Chondrocyte (in vitro differentiated cells): ENCODE data around the gene TRIM15. TPM values are rescaled to one million over a fixed set of nuclear protein-coding genes. Genes with fewer than 3 reads are reported as not detected.

Source experiments
- DNase-seq: peaks from one replicate; pipeline ENCODE4 v3.0.0; 2021; ENCODE audit warnings: mixed read lengths, low spot score
- H3K27ac Mint-ChIP-seq: one replicate; pipeline ENCODE4 v1.8.0; 2021; ENCODE audit warnings: mild to moderate bottlenecking, moderate library complexity, mixed read lengths; ENCODE audit not compliant: unreplicated experiment
- H3K27me3 Mint-ChIP-seq: 2 replicates; pipeline ENCODE4 v1.8.0; 2021; ENCODE audit warnings: low read depth, mixed read lengths
- H3K36me3 Mint-ChIP-seq: 2 replicates; pipeline ENCODE4 v1.8.0; 2021; ENCODE audit warnings: low read depth, mixed read lengths
- H3K4me1 Mint-ChIP-seq: 2 replicates; pipeline ENCODE4 v1.8.0; 2021; ENCODE audit warnings: low read depth, mild to moderate bottlenecking, mixed read lengths
- H3K4me3 Mint-ChIP-seq: one replicate; pipeline ENCODE4 v1.8.0; 2021; ENCODE audit warnings: mild to moderate bottlenecking, moderate library complexity, mixed read lengths; ENCODE audit not compliant: unreplicated experiment
- H3K9me3 Mint-ChIP-seq: 2 replicates; pipeline ENCODE4 v1.8.0; 2021; ENCODE audit warnings: low read depth, mixed read lengths
- total RNA-seq: library from RNA; stranded (reverse); gene quantifications from 3 replicates; pipeline ENCODE4 v1.2.1, GENCODE V29; 2021
- TF ChIP-seq, protein P1 (sequence below): fragments of 200-600 bp; sonication (generic); IDR thresholded peaks from 2 replicates; pipeline ENCODE4 v1.5.0; 2021; ENCODE audit warnings: antibody characterized with exemption, mild to moderate bottlenecking, moderate library complexity

TRIM15 gene
- total RNA-seq, 1 donor from 2014 or later: not detected

DNA sequence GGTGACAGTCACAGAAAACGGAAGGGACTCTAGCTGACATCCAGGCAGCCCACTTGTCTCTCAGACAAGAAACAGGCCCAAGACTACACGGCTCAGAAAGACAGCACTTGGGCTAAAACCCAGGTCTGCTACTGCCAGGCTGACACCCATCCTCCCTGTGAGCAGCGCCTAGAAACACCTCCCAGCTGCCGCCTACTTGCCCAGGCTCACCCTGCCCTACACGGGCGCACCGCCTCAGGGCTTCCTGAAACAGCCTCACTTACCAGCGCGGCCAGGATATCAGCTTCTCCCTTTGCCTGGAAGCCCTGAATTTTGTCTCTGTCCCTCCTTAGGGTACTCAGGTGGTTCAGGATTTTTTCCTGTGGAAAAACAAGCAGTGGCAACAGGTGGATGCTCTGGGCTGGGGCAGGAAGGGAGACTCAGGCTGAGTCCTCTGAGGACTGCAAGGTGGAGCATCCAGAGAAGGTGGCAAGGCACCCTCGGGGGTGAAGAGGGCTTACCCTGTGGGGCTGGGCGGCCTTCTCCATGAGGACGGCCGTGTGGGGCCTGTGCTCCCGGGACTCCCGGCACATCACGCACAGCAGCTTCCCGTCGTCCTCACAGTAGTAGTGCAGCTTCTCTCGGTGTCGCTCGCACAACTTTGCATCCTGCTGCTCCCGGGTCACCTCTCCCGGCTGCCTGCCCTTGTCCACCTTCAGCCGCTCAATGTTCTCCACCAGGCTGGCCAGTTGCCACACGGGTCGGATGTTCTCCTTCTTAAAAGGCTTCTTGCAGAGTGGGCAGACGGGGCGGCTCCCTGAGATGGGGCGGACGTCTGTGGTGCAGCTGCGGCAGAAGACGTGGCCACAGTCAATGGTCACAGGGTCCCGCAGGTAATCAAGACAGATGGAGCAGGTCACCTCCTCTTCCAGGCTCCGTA is 35.1 kb downstream of the TRIM15 start:
- H3K36me3 Mint-ChIP-seq: peaks cover 34% of the 10 kb centered on the region
- TF ChIP-seq, protein P1, sequence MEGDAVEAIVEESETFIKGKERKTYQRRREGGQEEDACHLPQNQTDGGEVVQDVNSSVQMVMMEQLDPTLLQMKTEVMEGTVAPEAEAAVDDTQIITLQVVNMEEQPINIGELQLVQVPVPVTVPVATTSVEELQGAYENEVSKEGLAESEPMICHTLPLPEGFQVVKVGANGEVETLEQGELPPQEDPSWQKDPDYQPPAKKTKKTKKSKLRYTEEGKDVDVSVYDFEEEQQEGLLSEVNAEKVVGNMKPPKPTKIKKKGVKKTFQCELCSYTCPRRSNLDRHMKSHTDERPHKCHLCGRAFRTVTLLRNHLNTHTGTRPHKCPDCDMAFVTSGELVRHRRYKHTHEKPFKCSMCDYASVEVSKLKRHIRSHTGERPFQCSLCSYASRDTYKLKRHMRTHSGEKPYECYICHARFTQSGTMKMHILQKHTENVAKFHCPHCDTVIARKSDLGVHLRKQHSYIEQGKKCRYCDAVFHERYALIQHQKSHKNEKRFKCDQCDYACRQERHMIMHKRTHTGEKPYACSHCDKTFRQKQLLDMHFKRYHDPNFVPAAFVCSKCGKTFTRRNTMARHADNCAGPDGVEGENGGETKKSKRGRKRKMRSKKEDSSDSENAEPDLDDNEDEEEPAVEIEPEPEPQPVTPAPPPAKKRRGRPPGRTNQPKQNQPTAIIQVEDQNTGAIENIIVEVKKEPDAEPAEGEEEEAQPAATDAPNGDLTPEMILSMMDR: no peak
- no peak for DNase-seq
- peaks cover 4% of the 10 kb centered on the region for H3K4me1 Mint-ChIP-seq
- H3K9me3 Mint-ChIP-seq: no peaks in the 10 kb centered on the region
- H3K27me3 Mint-ChIP-seq: no peaks in the 10 kb centered on the region
- H3K27ac Mint-ChIP-seq: no peak overlapping the region
- H3K4me3 Mint-ChIP-seq: no peak overlapping the region

DNA sequence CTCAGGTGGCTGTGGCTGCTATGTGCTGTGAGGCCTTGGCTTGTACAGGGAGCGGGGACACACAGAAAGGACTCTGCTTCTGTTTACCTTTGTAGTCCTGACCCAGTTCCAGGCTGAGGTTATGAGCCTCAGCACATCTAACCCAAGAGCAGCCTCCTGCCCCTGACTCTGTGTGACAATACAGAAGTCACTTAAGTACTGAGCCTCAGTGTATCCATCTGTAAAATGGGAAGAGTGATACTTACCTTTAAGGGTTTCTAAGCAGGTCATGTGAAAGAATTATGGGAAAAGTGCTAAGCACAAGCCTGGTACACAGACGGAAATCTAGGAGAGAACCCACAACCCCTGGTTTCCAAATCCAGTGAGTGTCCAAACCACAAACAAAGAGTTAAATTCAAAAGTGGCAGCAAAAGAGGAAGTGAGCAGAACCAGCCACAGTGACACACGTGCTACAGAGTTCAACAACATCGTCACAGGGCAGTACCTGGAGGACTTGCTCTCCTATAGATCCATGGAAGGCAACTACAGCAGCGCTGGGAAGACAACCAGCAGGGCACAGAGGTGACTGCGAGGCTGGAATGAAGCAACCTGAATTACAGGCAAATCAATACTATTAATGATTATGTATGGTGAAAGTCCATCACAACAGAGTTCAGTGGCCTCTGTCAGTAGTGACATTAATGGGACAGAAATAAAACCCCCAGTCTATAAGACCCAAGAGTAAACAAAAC is 37.4 kb downstream of the TRIM15 start:
- H3K9me3 Mint-ChIP-seq: no peaks in the 10 kb centered on the region
- no peak overlapping the region for H3K27ac Mint-ChIP-seq
- no peak overlapping the region for H3K4me3 Mint-ChIP-seq
- DNase-seq: no peak
- H3K27me3 Mint-ChIP-seq: no peaks in the 10 kb centered on the region
- peaks cover 24% of the 10 kb centered on the region for H3K36me3 Mint-ChIP-seq
- TF ChIP-seq, protein P1: no peak
- peaks cover 4% of the 10 kb centered on the region for H3K4me1 Mint-ChIP-seq

DNA sequence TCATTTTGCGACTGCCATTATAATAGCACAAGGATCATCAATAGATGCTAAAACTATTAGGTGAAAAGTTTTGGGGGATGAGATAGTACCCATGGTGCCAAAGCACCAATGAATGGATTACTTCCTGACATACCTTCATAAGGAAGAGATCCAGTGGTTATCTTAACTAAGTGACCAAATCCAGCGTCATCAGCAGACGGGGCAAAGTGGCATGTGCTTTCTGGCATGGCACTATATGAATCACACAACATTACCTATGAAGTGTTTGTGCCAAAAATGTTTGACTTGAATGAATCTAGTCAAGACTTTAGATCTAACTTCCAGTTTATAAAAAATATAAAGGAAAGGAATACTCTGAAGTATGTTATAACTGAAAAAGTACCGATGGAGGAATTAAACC is 39.0 kb downstream of the TRIM15 start:
- Mint-ChIP-seq H3K36me3 (peaks cover 16% of the 10 kb centered on the region), H3K4me3 (no peak overlapping the region), H3K4me1 (peaks cover 13% of the 10 kb centered on the region), H3K27ac (no peak overlapping the region), H3K9me3 (no peaks in the 10 kb centered on the region), H3K27me3 (no peaks in the 10 kb centered on the region)
- TF ChIP-seq, protein P1: no peak
- no peak for DNase-seq

GRCh38 chr6:30204116-30204515 is 40.8 kb downstream of the TRIM15 start:
- DNase-seq: no peak
- Mint-ChIP-seq H3K4me3 (no peak overlapping the region), H3K9me3 (no peaks in the 10 kb centered on the region), H3K27me3 (no peaks in the 10 kb centered on the region), H3K27ac (no peak overlapping the region), H3K4me1 (peaks cover 28% of the 10 kb centered on the region), H3K36me3 (peaks cover 7% of the 10 kb centered on the region)
- TF ChIP-seq, protein P1: no peak

- Mint-ChIP-seq H3K4me1 (peaks cover 41% of the 10 kb centered on the region), H3K4me3 (no peak overlapping the region), H3K27ac (no peak overlapping the region), H3K9me3 (no peaks in the 10 kb centered on the region), H3K36me3 (no peaks in the 10 kb centered on the region), H3K27me3 (no peaks in the 10 kb centered on the region)
- TF ChIP-seq, protein P1: no peak
- no peak for DNase-seq
These were observed 42.8 kb downstream of the TRIM15 start for GRCh38 chr6:30206152-30206551.
